Activated CD8-positive, alpha-beta T cell treated with anti-CD3 and anti-CD28 coated beads, Interleukin-2, amount 10 ng/mL, durations not matched to agents 7 days and 5 days (primary cell): ENCODE results near the gene SMG7. TPM values are rescaled to one million over a fixed set of nuclear protein-coding genes. Genes with fewer than 3 reads are reported as not detected.
"Not testable (repeated sequence)": the region's sequence is repeated elsewhere in the genome, so short reads cannot be mapped to it uniquely, and the experiment has no call there.

Source experiments
- ATAC-seq: fragments of 150-1000 bp; cut with Tn5 transposase; one replicate; pipeline ENCODE4 v1.10.0; 2021; ENCODE audit warnings: moderate library complexity
- CTCF ChIA-PET: fragments of 350-600 bp; sonication (Branson Sonifier 250); formaldehyde crosslinking; loops from one replicate; lab custom pipeline; 2021; ENCODE audit warnings: antibody characterized with exemption; lab: Charles Lee
- POLR2A ChIA-PET: fragments of 350-600 bp; sonication (Branson Sonifier 250); formaldehyde crosslinking; loops from one replicate; lab custom pipeline; 2021; ENCODE audit warnings: antibody characterized with exemption; lab: Charles Lee
- DNase-seq: peaks from one replicate; pipeline ENCODE4 v3.0.0-alpha.2; 2020
- H3K27ac Mint-ChIP-seq: one replicate; pipeline ENCODE4 v1.8.0; 2021; ENCODE audit warnings: mild to moderate bottlenecking, mixed read lengths
- H3K27me3 Mint-ChIP-seq: one replicate; pipeline ENCODE4 v1.8.0; 2021; ENCODE audit warnings: low read depth, mixed read lengths
- H3K36me3 Mint-ChIP-seq: one replicate; pipeline ENCODE4 v1.8.0; 2021; ENCODE audit warnings: low read depth, mixed read lengths
- H3K4me1 Mint-ChIP-seq: one replicate; pipeline ENCODE4 v1.8.0; 2021; ENCODE audit warnings: low read depth, mixed read lengths
- H3K4me3 Mint-ChIP-seq: one replicate; pipeline ENCODE4 v1.8.0; 2021; ENCODE audit warnings: mild to moderate bottlenecking, mixed read lengths
- H3K9me3 Mint-ChIP-seq: one replicate; pipeline ENCODE4 v1.8.0; 2022; ENCODE audit warnings: mixed read lengths; ENCODE audit not compliant: insufficient read depth
- total RNA-seq, 2 experiments: library from RNA; stranded (reverse); gene quantifications; one replicate each; pipeline ENCODE4 v1.2.3, GENCODE V29; 2021

The SMG7 gene, protein sequence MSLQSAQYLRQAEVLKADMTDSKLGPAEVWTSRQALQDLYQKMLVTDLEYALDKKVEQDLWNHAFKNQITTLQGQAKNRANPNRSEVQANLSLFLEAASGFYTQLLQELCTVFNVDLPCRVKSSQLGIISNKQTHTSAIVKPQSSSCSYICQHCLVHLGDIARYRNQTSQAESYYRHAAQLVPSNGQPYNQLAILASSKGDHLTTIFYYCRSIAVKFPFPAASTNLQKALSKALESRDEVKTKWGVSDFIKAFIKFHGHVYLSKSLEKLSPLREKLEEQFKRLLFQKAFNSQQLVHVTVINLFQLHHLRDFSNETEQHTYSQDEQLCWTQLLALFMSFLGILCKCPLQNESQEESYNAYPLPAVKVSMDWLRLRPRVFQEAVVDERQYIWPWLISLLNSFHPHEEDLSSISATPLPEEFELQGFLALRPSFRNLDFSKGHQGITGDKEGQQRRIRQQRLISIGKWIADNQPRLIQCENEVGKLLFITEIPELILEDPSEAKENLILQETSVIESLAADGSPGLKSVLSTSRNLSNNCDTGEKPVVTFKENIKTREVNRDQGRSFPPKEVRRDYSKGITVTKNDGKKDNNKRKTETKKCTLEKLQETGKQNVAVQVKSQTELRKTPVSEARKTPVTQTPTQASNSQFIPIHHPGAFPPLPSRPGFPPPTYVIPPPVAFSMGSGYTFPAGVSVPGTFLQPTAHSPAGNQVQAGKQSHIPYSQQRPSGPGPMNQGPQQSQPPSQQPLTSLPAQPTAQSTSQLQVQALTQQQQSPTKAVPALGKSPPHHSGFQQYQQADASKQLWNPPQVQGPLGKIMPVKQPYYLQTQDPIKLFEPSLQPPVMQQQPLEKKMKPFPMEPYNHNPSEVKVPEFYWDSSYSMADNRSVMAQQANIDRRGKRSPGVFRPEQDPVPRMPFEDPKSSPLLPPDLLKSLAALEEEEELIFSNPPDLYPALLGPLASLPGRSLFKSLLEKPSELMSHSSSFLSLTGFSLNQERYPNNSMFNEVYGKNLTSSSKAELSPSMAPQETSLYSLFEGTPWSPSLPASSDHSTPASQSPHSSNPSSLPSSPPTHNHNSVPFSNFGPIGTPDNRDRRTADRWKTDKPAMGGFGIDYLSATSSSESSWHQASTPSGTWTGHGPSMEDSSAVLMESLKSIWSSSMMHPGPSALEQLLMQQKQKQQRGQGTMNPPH
- total RNA-seq: 10 to 100 TPM; 80.8 to 88.6 TPM

DNA sequence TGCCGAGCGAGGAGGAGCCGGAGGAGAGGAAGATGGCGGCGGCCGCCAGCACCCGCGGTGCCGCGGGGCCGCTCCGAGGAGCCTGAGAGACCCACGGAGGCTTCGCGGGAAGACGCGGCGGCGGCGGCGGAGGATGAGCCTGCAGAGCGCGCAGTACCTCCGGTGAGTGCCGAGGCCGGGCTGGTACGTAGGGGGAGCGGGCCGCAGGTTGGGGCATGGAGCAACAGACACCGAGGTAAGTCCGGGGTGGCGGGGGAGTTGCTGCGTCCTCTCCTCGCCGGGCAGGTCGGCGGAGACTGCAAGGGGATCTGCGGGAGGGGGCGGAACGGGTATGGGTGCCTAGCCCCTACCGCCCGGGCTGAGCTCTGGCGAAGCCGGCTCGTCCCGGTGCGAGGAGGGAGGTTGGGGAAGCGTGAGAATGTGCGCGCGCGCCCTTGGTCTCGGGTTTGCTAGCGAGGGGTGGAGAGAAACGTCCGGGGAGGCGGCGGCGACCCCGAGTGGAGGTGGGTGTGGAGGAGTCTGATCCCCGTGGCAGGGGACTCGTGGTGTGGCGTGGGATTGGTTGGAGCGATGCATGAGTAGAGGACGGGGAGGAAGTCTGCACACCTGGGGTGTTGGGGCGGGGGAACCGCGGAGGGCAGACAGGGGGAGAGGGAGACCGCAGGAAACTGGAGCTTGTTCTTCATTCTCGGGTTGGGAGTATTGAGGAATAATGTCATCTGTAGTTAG, at the start of gene SMG7:
SMG7 (plus strand) TSS at position 12 of the 729 bp plus-strand sequence; CDS start at position 134, 122 bp downstream.
- H3K27ac Mint-ChIP-seq: peak within 1 kb of the TSS; percentile 100
- DNase-seq: peak; percentile 60
- peak; percentile 9 for ATAC-seq
- ChIA-PET CTCF (interaction anchor here (0.9 kb wide), 1 partner anchor 160 kb away, joined by 3 read pairs; no protein-coding TSS in a partner anchor), POLR2A (interaction anchor here (0.6 to 1.0 kb wide), 4 partner anchors 13 to 1201 kb away, joined by 3 read pairs; no protein-coding TSS in a partner anchor)
- H3K4me3 Mint-ChIP-seq: peak within 1 kb of the TSS; percentile 85
- H3K9me3 Mint-ChIP-seq: no peaks in the 10 kb centered on the region
- peaks cover 28% of the 10 kb centered on the region for H3K4me1 Mint-ChIP-seq
- H3K27me3 Mint-ChIP-seq: no peaks in the 10 kb centered on the region
- H3K36me3 Mint-ChIP-seq: peaks cover 17% of the 10 kb centered on the region

DNA sequence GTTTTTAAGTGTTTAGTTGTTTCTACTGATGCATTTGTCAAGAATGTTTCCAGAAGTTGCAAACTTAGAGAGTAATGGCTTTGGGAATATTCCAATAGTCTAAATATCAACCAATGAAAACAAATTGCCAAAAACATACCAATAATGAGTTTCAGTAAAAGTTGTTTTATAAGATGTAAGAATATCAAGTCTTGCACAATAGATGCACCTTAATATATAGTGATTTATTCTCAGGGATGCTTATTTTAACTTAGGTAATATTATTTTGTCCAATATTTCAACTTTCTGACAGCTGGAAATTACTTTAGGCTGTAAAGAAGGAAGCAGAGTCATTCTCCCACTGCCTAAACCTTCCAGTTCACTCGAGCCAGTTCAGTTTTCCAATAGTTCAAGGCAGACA, 48.8 kb upstream of the SMG7 start:
- H3K9me3 Mint-ChIP-seq: no peaks in the 10 kb centered on the region
- CTCF ChIA-PET: no interaction called here
- ATAC-seq (no peak), DNase-seq (no peak)
- POLR2A ChIA-PET: no interaction called here
- no peaks in the 10 kb centered on the region for H3K36me3 Mint-ChIP-seq
- peaks cover 2% of the 10 kb centered on the region for H3K4me1 Mint-ChIP-seq
- no peak overlapping the region for H3K4me3 Mint-ChIP-seq
- H3K27ac Mint-ChIP-seq: no peak overlapping the region
- H3K27me3 Mint-ChIP-seq: peaks cover 36% of the 10 kb centered on the region

- no peaks in the 10 kb centered on the region for H3K4me1 Mint-ChIP-seq
- CTCF ChIA-PET: interaction anchor here (1.6 kb wide), 1 partner anchor 10 kb away, joined by 6 read pairs; no protein-coding TSS in a partner anchor
- H3K27ac Mint-ChIP-seq: no peak overlapping the region
- no peak for ATAC-seq
- no peak overlapping the region for H3K4me3 Mint-ChIP-seq
- POLR2A ChIA-PET: no interaction called here
- H3K36me3 Mint-ChIP-seq: no peaks in the 10 kb centered on the region
- no peaks in the 10 kb centered on the region for H3K9me3 Mint-ChIP-seq
- H3K27me3 Mint-ChIP-seq: peaks cover 28% of the 10 kb centered on the region
- DNase-seq: no peak
These were observed 47.6 kb upstream of the SMG7 start for GRCh38 chr1:183424691-183425090.

DNA sequence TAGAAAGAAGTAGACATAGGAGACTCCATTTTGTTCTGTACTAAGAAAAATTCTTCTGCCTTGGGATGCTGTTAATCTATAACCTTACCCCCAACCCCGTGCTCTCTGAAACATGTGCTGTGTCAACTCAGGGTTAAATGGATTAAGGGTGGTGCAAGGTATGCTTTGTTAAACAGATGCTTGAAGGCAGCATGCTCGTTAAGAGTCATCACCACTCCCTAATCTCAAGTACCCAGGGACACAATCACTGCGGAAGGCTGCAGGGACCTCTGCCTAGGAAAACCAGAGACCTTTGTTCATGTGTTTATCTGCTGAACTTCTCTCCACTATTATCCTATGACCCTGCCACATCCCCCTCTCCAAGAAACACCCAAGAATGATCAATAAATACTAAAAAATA, 44.7 kb upstream of the SMG7 start:
- H3K27me3 Mint-ChIP-seq: peaks cover 12% of the 10 kb centered on the region
- H3K4me1 Mint-ChIP-seq, H3K4me3 Mint-ChIP-seq, DNase-seq, POLR2A ChIA-PET, H3K9me3 Mint-ChIP-seq, H3K27ac Mint-ChIP-seq, CTCF ChIA-PET, ATAC-seq, H3K36me3 Mint-ChIP-seq: not testable (repeated sequence)

DNA sequence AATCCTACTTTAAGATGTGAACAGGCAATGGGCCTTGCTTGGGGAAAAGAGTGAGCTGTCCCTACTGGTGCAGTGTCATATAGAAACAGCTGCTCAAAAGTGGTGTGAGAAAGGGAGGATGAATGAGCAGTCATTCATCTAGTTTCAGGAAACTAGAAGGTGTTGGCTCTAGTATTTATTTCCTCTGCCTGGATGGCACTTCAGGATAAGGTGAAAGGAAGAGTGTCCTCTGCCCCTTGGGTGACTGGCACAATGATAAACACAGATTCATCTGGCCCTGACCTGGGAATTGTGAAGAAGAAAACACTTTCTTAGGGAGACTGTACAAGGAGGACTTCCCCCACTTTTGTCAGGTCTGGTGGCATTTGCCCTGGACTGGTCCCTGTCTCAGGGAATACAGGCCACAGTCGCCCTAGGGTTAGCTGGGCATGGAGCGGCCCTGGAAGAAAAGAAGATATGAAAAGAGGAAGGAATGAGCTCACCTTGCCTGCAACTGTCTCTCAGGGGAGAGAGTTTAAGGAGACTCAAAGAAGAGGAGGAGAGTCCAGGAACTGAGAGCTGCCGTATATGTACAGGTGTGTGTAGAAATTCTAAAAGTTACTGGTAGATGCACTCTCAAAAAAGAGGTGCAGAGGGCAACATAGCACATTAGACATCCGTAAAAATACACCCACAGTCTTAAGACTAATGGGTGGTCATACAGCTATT, 40.3 kb upstream of the SMG7 start:
- Mint-ChIP-seq H3K36me3 (no peaks in the 10 kb centered on the region), H3K27ac (no peak overlapping the region), H3K4me1 (no peaks in the 10 kb centered on the region), H3K4me3 (no peak overlapping the region), H3K27me3 (peaks cover 10% of the 10 kb centered on the region), H3K9me3 (no peaks in the 10 kb centered on the region)
- POLR2A ChIA-PET: no interaction called here
- DNase-seq (no peak), ATAC-seq (no peak)
- CTCF ChIA-PET: interaction anchor here (1.7 kb wide), 1 partner anchor 9 kb away, joined by 3 read pairs; no protein-coding TSS in a partner anchor

DNA sequence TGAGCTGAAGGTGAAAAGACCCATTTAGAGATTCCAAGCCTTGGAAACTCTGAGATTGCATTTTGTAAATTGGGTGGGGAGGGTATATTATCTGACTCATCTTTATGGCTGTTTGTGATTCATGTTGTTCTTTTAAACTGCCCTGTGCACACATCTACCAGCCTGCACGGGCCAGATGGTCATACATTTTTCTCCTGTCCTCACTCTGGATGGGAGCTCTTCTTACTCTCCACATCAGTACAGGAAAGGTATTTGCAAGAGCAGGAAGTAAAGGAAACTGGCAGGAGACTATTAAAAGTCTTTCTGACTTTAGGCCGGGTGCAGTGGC, 39.8 kb upstream of the SMG7 start:
- ATAC-seq (no peak), DNase-seq (no peak)
- no peaks in the 10 kb centered on the region for H3K4me1 Mint-ChIP-seq
- no peaks in the 10 kb centered on the region for H3K9me3 Mint-ChIP-seq
- peaks cover 10% of the 10 kb centered on the region for H3K27me3 Mint-ChIP-seq
- no peak overlapping the region for H3K27ac Mint-ChIP-seq
- ChIA-PET POLR2A (no interaction called here), CTCF (interaction anchor here (1.7 kb wide), 1 partner anchor 9 kb away, joined by 3 read pairs; no protein-coding TSS in a partner anchor)
- H3K4me3 Mint-ChIP-seq: no peak overlapping the region
- no peaks in the 10 kb centered on the region for H3K36me3 Mint-ChIP-seq

DNA sequence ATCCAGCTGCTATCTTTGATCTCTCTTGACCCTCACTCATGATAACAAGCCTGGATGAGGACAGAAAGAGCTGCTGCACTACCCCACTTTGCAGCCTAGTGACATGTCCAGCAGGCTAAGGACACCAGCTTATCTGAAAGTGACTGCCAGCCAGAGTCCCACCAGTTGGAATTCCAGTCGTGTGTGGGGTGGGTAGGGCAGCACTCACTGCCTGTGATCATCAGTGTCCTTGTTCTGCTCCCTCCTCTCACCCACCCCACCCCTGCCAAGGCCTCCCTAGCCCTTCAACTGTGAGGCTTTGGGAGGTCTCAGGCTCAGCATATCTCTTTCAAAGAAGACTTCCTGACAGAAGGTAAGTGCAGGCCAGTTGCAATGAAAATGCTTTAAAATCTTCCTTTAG, 38.6 kb upstream of the SMG7 start:
- Mint-ChIP-seq H3K9me3 (no peaks in the 10 kb centered on the region), H3K27ac (no peak overlapping the region), H3K27me3 (peaks cover 11% of the 10 kb centered on the region), H3K4me3 (no peak overlapping the region), H3K4me1 (no peaks in the 10 kb centered on the region), H3K36me3 (no peaks in the 10 kb centered on the region)
- DNase-seq (no peak), ATAC-seq (no peak)
- POLR2A ChIA-PET: no interaction called here
- CTCF ChIA-PET: interaction anchor here (1.4 kb wide), 1 partner anchor 7 kb away, joined by 3 read pairs; no protein-coding TSS in a partner anchor

GRCh38 chr1:183435497-183435896, 36.8 kb upstream of the SMG7 start:
- ChIA-PET POLR2A (no interaction called here), CTCF (no interaction called here)
- no peaks in the 10 kb centered on the region for H3K4me1 Mint-ChIP-seq
- H3K36me3 Mint-ChIP-seq: no peaks in the 10 kb centered on the region
- no peak for DNase-seq
- no peak overlapping the region for H3K4me3 Mint-ChIP-seq
- ATAC-seq: no peak
- peaks cover 20% of the 10 kb centered on the region for H3K27me3 Mint-ChIP-seq
- no peaks in the 10 kb centered on the region for H3K9me3 Mint-ChIP-seq
- H3K27ac Mint-ChIP-seq: no peak overlapping the region

- ATAC-seq (no peak), DNase-seq (no peak)
- peaks cover 30% of the 10 kb centered on the region for H3K27me3 Mint-ChIP-seq
- ChIA-PET POLR2A (no interaction called here), CTCF (no interaction called here)
- H3K9me3 Mint-ChIP-seq: no peaks in the 10 kb centered on the region
- no peak overlapping the region for H3K4me3 Mint-ChIP-seq
- H3K4me1 Mint-ChIP-seq: no peaks in the 10 kb centered on the region
- no peaks in the 10 kb centered on the region for H3K36me3 Mint-ChIP-seq
- no peak overlapping the region for H3K27ac Mint-ChIP-seq
These were observed 34.2 kb upstream of the SMG7 start for GRCh38 chr1:183438060-183438459.

GRCh38 chr1:183443011-183443410, 29.3 kb upstream of the SMG7 start:
- peaks cover 21% of the 10 kb centered on the region for H3K27me3 Mint-ChIP-seq
- POLR2A ChIA-PET: no interaction called here
- ATAC-seq: no peak
- H3K4me1 Mint-ChIP-seq: no peaks in the 10 kb centered on the region
- no peak for DNase-seq
- no peaks in the 10 kb centered on the region for H3K9me3 Mint-ChIP-seq
- no peaks in the 10 kb centered on the region for H3K36me3 Mint-ChIP-seq
- H3K27ac Mint-ChIP-seq: no peak overlapping the region
- CTCF ChIA-PET: no interaction called here
- no peak overlapping the region for H3K4me3 Mint-ChIP-seq
